ENCODE measurements around the gene SLC25A22.

SLC25A22 gene

DNA sequence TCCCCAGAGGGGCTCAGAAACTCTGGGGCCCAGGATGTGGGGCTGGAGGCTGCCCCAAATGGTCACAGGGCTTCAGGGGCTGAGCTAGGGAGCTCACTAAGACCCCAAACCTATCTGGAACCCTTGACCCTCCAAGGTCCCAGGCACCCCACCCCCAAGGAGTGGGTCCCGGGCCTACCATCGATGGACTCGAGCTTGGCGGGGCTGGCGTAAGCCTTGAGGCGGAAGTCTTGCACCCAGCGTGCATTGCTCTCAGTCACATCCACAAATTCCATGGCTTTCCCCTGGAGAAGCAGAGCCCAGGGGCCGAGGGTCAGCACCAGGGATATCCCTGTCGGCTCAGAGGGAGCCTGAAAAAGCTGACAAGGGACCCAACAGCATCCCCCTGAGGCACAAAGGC, 24.3 kb downstream of the SLC25A22 start:
- TF ChIP-seq USF1 (IDR thresholded peaks at IDR 0.05), result no peak
- no peak for TF ChIP-seq EGR1 (IDR thresholded peaks at IDR 0.05)
- no peak for TF ChIP-seq MAX (IDR thresholded peaks at IDR 0.05)
- no peak for TF ChIP-seq YY1 (IDR thresholded peaks at IDR 0.05; ENCODE audit: low read depth)
- TF ChIP-seq TAF1 (IDR thresholded peaks at IDR 0.05; ENCODE audit: low read depth), result no peak
- no peak for TF ChIP-seq ZBTB7A (IDR thresholded peaks at IDR 0.05; ENCODE audit: low read depth)
- TF ChIP-seq NFIC (IDR thresholded peaks at IDR 0.05), result no peak
- no peak for TF ChIP-seq EP300 (IDR thresholded peaks at IDR 0.05; ENCODE audit: borderline replicate concordance)
- TF ChIP-seq CEBPB (IDR thresholded peaks at IDR 0.05), result no peak
- no peak for TF ChIP-seq CREB1 (IDR thresholded peaks at IDR 0.05; ENCODE audit: low read depth)
- no peak for TF ChIP-seq REST (IDR thresholded peaks at IDR 0.05; ENCODE audit: low read depth)
- TF ChIP-seq TEAD4 (IDR thresholded peaks at IDR 0.05), result no peak

DNA sequence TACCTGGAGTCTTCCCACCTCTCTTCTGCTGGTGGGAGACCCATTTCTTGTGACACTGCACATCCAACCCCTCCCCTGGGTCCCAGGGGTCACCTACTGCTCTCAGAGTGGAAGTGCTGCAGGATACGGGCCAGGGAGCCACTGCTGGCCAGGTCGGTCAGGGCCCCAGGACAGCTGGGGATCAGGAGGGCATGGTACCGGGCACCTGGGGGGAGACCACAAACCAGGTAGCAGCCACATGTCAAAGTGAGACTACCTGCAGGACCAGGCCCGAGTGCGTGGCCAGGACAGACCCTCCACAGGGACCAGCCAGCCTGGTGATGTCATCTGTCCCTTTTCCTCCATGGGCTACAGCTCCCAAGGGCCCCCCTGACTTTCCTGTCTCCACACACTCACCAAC, 24.7 kb downstream of the SLC25A22 start:
- TF ChIP-seq NFIC (IDR thresholded peaks at IDR 0.05), result no peak
- no peak for TF ChIP-seq CREB1 (IDR thresholded peaks at IDR 0.05; ENCODE audit: low read depth)
- no peak for TF ChIP-seq REST (IDR thresholded peaks at IDR 0.05; ENCODE audit: low read depth)
- TF ChIP-seq TCF12 (IDR thresholded peaks at IDR 0.05; ENCODE audit: low read depth), result no peak
- TF ChIP-seq TAF1 (IDR thresholded peaks at IDR 0.05; ENCODE audit: low read depth), result no peak
- TF ChIP-seq CEBPB (IDR thresholded peaks at IDR 0.05), result no peak
- TF ChIP-seq YY1 (IDR thresholded peaks at IDR 0.05; ENCODE audit: low read depth), result no peak
- TF ChIP-seq EGR1 (IDR thresholded peaks at IDR 0.05), result no peak
- TF ChIP-seq TEAD4 (IDR thresholded peaks at IDR 0.05), result no peak
- TF ChIP-seq USF1 (IDR thresholded peaks at IDR 0.05), result no peak
- no peak for TF ChIP-seq RAD21 (IDR thresholded peaks at IDR 0.05; ENCODE audit: low read depth)
- TF ChIP-seq FOXM1 (IDR thresholded peaks at IDR 0.05; ENCODE audit: borderline replicate concordance, low read depth), result no peak
- TF ChIP-seq MAX (IDR thresholded peaks at IDR 0.05), result no peak
- no peak for TF ChIP-seq ZBTB7A (IDR thresholded peaks at IDR 0.05; ENCODE audit: low read depth)
- TF ChIP-seq EP300 (IDR thresholded peaks at IDR 0.05; ENCODE audit: borderline replicate concordance), result no peak

- no peak for TF ChIP-seq CREB1 (IDR thresholded peaks at IDR 0.05; ENCODE audit: low read depth)
- TF ChIP-seq MAX (IDR thresholded peaks at IDR 0.05), result no peak
- no peak for TF ChIP-seq CEBPB (IDR thresholded peaks at IDR 0.05)
- no peak for TF ChIP-seq REST (IDR thresholded peaks at IDR 0.05; ENCODE audit: low read depth)
- no peak for TF ChIP-seq NFIC (IDR thresholded peaks at IDR 0.05)
- no peak for TF ChIP-seq EGR1 (IDR thresholded peaks at IDR 0.05)
- TF ChIP-seq FOXM1 (IDR thresholded peaks at IDR 0.05; ENCODE audit: borderline replicate concordance, low read depth), result no peak
- no peak for TF ChIP-seq RAD21 (IDR thresholded peaks at IDR 0.05; ENCODE audit: low read depth)
- TF ChIP-seq EP300 (IDR thresholded peaks at IDR 0.05; ENCODE audit: borderline replicate concordance), result no peak
- TF ChIP-seq USF1 (IDR thresholded peaks at IDR 0.05), result no peak
- TF ChIP-seq TAF1 (IDR thresholded peaks at IDR 0.05; ENCODE audit: low read depth), result no peak
- no peak for TF ChIP-seq ZBTB7A (IDR thresholded peaks at IDR 0.05; ENCODE audit: low read depth)
- no peak for TF ChIP-seq TEAD4 (IDR thresholded peaks at IDR 0.05)
- no peak for TF ChIP-seq YY1 (IDR thresholded peaks at IDR 0.05; ENCODE audit: low read depth)
- TF ChIP-seq TCF12 (IDR thresholded peaks at IDR 0.05; ENCODE audit: low read depth), result no peak
These were observed 25.4 kb downstream of the SLC25A22 start for GRCh38 chr11:772429-773390.
